ENCODE results near the gene GCH1.

DNA sequence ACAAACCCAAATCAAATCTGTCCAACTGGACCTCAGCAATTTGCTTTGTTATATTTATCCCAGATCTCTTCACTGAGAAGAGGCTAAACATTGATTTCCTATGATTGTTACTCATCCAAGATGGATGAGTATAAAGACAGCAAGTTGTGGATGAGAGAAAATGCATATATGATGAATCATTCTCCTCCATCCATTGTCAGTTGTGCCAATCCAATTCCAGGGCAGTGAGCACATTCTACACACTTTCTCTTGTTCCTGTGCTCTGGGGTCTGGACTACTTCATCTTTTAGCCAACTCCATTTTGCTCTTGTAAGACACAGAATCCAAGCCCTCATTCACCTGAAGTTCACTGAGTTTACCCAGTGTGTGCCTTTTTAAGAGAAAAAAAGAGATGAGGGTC is 105.7 kb downstream of the GCH1 start:
- TF ChIP-seq, protein P1, sequence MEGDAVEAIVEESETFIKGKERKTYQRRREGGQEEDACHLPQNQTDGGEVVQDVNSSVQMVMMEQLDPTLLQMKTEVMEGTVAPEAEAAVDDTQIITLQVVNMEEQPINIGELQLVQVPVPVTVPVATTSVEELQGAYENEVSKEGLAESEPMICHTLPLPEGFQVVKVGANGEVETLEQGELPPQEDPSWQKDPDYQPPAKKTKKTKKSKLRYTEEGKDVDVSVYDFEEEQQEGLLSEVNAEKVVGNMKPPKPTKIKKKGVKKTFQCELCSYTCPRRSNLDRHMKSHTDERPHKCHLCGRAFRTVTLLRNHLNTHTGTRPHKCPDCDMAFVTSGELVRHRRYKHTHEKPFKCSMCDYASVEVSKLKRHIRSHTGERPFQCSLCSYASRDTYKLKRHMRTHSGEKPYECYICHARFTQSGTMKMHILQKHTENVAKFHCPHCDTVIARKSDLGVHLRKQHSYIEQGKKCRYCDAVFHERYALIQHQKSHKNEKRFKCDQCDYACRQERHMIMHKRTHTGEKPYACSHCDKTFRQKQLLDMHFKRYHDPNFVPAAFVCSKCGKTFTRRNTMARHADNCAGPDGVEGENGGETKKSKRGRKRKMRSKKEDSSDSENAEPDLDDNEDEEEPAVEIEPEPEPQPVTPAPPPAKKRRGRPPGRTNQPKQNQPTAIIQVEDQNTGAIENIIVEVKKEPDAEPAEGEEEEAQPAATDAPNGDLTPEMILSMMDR (IDR thresholded peaks at IDR 0.05 in 2 of 3, conservative IDR thresholded peaks at IDR 0.05 in 1 of 3; ENCODE audit: borderline replicate concordance in 1 of 3, insufficient read depth in 1 of 3, low read depth in 2 of 3, low read length in 2 of 3), result no peak
- TF ChIP-seq SP1 (IDR thresholded peaks at IDR 0.05; ENCODE audit: low read depth) (no peak), POLR2A (IDR thresholded peaks at IDR 0.05; ENCODE audit: borderline replicate concordance, extremely low read depth, insufficient read depth, insufficient read length) (no peak), RAD21 (IDR thresholded peaks at IDR 0.05; ENCODE audit: low read depth) (no peak), CEBPB (IDR thresholded peaks at IDR 0.05; ENCODE audit: low read depth) (no peak), FOSL1 (IDR thresholded peaks at IDR 0.05; ENCODE audit: low read depth) (no peak), EZH2 (IDR thresholded peaks at IDR 0.05) (no peak), EZH2phosphoT487 (IDR thresholded peaks at IDR 0.05; ENCODE audit: borderline replicate concordance) (no peak)
- TF ChIP-seq, protein P2, sequence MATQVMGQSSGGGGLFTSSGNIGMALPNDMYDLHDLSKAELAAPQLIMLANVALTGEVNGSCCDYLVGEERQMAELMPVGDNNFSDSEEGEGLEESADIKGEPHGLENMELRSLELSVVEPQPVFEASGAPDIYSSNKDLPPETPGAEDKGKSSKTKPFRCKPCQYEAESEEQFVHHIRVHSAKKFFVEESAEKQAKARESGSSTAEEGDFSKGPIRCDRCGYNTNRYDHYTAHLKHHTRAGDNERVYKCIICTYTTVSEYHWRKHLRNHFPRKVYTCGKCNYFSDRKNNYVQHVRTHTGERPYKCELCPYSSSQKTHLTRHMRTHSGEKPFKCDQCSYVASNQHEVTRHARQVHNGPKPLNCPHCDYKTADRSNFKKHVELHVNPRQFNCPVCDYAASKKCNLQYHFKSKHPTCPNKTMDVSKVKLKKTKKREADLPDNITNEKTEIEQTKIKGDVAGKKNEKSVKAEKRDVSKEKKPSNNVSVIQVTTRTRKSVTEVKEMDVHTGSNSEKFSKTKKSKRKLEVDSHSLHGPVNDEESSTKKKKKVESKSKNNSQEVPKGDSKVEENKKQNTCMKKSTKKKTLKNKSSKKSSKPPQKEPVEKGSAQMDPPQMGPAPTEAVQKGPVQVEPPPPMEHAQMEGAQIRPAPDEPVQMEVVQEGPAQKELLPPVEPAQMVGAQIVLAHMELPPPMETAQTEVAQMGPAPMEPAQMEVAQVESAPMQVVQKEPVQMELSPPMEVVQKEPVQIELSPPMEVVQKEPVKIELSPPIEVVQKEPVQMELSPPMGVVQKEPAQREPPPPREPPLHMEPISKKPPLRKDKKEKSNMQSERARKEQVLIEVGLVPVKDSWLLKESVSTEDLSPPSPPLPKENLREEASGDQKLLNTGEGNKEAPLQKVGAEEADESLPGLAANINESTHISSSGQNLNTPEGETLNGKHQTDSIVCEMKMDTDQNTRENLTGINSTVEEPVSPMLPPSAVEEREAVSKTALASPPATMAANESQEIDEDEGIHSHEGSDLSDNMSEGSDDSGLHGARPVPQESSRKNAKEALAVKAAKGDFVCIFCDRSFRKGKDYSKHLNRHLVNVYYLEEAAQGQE (IDR thresholded peaks at IDR 0.05; ENCODE audit: low read depth), result no peak
